Measurements from ENCODE around the gene WDR35.

WDR35 gene

GRCh38 chr2:19989667-19990415 is at the start of gene WDR35:
TSS of gene WDR35 (minus strand) at chr2:19990105. CDS start at chr2:19990015, 90 bp downstream.
- peak; percentile 64 for DNase-seq

GRCh38 chr2:20037660-20038059 is 47.8 kb upstream of the WDR35 start:
- DNase-seq, result no peak

- DNase-seq, result no peak
These were observed 46.2 kb upstream of the WDR35 start for GRCh38 chr2:20035955-20036666.

DNA sequence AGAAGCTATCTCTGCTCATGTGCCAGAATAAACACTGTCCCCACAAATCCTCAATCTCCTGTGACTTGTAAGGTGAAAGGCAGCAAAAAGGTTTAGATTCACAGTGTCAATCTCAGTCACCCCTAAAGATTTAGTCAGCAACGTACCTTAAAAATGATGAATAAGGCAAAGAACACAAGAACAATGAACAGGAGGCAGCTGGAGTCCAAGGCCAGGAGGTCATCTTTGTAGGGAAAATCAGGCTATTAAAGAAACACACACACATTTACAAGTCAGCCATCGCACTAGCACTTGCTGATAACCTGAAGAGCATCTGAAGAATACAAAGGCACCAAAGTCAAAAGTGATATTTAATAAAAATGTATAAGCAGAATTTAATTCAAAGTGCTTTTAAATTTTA is 44.9 kb upstream of the WDR35 start:
- DNase-seq, result no peak

DNA sequence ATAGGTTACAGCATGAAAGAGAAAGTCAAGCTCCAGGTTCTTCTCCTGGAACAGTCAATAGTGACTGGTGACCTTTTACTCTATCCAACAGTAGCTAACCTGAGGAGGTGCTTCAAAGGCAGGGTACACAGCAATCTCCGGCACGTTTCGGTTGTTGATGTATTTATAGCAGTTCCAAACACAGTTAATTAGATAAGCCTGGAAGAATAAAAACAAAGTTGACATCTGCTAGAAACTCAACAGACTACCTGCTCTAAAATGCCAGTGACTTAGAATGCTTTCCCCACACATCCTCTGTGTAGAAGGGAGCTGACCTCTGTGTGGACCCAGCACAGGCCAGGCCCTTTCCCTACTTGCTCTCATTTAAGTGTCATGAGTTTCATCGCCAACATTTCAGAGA is 44.3 kb upstream of the WDR35 start:
- DNase-seq, result no peak

GRCh38 chr2:20033322-20033721 is 43.4 kb upstream of the WDR35 start:
- DNase-seq, result no peak

DNA sequence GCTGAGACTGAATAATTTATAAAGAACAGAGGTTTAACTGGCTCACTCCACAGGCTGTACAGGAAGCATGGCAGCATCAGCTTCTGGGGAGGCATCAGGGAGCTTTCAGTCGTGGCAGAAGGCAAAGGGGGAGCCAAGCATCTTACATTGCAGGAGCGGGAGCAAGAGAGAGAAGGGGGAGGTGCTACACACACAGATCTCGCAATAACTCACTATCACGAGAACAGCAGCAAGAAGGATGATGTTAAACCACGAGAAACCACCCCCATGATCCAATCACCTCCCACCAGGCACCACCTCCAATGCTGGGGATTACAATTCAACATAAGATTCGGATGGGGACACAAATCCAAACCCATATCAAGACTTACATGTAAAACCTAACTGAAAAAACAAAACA is 40.3 kb upstream of the WDR35 start:
- DNase-seq, result no peak

- no peak for DNase-seq
These were observed 38.0 kb upstream of the WDR35 start for GRCh38 chr2:20027705-20028434.

DNA sequence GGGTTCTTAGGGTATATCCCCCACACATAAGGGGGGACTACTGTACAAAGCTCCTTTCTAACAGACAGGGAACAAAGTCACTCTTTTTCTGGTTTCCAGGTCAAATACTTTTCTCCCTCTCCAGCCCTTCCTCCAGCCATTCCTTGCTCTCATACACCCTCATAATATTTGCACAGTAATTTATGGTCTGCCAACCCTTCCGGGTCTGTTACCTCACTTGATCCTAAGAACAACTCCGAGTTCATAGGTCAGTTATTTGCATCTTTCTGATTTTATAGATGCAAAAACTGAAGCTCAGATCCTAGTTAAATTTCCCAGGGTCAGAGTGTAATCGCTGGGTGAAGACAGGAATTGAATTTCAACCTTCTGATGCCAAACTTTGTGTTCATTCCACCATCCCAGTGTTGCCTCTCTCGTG is 37.4 kb upstream of the WDR35 start:
- no peak for DNase-seq

- DNase-seq, result no peak
These were observed 35.3 kb upstream of the WDR35 start for GRCh38 chr2:20025065-20025786.

DNA sequence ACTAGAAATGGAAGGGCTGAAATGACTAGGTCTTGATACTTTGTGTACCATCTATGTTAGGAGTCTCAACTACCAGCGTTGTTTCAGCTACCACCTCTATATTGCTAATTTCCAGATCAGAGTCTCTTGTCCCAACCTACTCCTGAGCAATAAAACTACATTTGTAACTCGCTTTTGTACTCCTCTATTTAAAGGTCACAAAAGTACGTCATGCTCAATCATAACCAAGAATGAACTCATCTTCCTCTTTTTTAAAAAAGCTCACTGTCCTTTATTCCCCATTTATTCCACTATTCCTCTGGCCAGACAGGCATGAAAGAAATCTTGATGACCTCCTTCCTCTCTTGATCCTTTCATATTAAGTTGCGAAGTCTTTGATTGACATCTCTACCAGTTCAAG is 33.8 kb upstream of the WDR35 start:
- no peak for DNase-seq

DNA sequence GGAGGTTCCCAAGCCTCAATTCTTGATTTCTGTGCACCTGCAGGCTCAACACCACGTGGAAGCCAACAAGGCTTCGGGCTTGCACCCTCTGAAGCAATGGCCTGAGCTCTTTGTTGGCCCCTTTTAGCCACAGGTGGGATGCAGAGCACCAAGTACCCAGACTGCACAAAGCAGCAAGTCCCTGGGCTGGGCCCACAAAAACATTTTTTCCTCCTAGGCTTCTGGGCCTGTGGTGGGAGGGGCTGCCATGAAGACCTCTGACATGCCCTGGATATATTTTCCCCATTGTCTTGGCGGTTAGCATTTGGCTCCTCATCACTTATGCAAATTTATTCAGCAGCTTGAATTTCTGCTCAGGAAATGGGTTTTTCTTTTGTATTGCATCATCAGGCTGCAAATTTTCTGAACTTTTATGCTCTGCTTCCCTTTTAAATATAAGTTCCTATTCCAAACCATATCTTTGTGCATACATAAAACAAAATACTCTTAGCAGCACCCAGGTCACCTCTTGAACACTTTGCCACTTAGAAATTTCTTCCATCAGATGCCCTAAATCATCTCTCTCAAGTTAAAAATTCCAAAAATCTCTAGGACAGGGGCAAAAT is 31.6 kb upstream of the WDR35 start:
- DNase-seq, result no peak

DNA sequence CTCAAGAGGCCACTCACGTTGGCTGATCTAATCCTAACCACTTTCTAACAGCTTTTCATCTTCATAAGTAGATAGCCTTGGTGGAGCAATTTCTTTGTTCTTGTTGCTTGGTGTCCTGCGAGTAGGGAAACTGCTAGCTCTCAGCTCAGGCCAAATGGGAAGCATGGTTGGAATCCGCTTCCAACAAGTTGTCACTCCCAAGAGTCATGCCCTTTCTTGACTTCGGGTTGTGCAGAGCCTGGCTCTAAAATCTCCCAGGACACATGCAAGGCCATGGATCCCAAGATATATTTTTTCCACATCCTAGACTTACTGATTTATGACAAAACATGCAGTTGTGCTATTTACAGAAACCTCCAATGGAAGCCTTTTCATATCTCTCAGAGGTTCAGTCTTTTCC is 29.8 kb upstream of the WDR35 start:
- DNase-seq, result no peak

- DNase-seq, result no peak
These were observed 28.8 kb upstream of the WDR35 start for GRCh38 chr2:20018601-20019152.

DNA sequence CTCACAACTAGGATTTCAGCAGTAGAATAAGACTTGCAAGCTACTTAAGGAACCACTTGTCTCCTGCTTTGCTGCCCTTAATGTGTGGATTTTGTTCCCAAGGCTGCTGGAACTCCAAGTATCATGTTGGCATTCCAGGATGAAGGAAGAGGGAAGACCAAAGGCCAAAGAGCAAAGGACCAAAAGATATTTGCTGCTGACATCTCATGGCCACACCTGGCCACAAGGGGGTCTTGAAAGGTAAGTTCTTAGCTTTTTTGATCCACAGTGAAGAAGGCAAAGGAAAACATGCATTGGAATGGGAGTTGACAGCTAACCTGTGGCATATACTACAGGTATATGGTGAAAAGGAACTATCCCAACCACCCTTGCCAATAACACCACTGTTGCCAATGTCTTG is 26.4 kb upstream of the WDR35 start:
- no peak for DNase-seq

GRCh38 chr2:20015482-20016083 is 25.7 kb upstream of the WDR35 start:
- DNase-seq, result no peak

GRCh38 chr2:20013126-20013849 is 23.4 kb upstream of the WDR35 start:
- DNase-seq, result no peak

DNA sequence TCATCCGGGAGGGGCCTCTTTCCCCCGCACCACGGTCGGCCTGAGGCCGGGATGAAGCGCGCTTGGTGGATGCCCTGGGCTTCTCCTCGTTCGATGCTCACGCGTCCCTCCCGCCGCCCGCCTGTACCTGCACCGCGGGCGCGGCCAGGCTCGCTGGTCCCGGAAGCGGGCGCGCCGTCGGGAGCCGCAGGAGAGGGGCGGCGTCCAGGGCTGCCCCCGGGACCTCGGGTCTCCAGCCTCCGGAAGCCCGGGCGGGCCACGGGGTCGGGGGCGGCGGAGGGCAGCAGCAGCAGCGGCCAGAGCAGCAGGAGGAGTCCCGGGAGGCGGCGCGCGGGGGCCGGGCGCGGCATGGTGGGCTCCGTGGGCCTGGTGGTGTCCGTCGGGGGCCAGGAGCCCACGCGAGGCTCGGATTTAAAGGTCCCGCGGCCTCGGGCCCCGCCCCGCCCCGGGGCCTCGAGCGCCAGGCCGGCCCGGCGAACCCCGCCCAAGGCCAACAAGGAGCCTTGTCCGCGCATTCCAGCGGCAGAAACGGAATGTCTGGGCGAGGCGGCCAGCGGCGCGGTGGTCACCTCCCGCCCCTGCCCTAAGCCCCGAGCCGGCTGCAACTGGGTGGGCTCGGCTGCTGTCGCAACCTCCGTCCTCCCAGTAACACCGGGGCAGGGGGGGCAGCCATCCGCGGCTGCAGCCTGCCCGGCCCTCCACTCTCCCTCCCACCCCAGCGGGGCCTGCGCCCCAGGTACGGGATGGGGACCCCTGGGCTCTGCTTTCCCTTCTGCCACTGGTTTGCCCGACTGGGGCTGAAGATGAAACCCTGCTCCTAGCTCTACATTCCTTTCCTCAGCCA is 22.6 kb upstream of the WDR35 start, which contains the start of gene MATN3:
MATN3 (minus strand) TSS at position 387 of the 844 bp plus-strand sequence; CDS start at position 350, 37 bp downstream.
- no peak for DNase-seq

DNA sequence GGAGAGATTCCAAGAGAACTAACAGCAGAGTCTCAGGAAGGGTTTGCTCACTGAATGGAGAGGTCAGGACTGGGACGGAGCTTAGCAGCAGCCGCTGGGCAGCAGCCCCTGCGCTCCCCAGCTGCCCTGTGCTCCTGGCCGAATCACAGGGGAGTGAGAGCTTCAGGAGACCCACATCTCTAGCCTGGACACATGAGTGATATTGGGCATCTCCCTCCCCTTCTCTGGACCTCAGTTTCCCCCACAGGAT is 22.1 kb upstream of the WDR35 start:
- DNase-seq, result no peak

DNA sequence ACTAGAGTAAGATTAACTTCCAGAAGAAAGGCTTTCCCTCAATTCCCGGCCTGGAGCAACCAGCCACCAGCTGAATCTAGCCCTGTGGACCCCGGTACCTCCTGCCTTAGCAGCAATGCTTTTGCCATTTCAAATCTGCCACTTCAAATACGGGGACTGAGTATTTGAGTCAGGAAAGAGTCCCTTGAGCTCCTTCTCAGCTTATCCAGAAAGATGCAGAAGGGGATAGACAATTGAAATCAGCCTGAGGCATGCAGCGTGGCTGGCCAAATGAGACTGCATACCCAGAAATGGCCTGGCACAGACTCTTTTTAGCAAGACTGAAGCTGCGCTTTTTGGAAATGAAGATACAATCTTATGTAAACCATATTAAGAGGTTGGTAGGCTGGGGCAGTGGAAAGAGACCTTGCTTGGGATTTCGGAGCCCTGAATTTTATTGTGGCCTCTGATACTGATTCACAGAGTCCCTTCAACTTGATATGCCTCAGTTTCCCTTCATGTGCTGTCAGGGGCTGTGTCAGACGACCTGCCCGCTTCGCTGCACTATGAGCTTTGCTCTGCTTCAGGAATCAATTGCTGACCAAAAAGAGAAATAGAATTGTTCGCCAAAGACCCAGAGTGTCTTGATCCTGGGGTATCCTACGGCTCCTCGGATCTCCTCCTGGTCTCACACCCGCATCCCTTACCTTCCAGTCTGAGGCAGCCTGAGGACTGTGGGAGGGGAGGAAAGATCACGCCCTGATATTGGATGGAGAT is 21.5 kb upstream of the WDR35 start:
- DNase-seq, result no peak
